Fibroblast of mammary gland (primary cell): ENCODE data around the gene GLYR1.

Experiments used
- DNase-seq: peaks from one replicate; pipeline ENCODE4 v3.0.0-alpha.2; 2010; ENCODE audit warnings: low read depth
- H3K4me3 ChIP-seq: 2 replicates; pipeline ENCODE4 v1.5.1; 2011; ENCODE audit warnings: low read depth, mild to moderate bottlenecking, low read length, moderate library complexity; ENCODE audit not compliant: control insufficient read depth
- TF ChIP-seq, protein P1 (sequence below): conservative IDR thresholded peaks from 2 replicates; pipeline ENCODE4 v1.5.1; 2011; ENCODE audit warnings: low read depth, low read length, inconsistent platforms; ENCODE audit not compliant: control insufficient read depth, insufficient read depth

The GLYR1 gene

GRCh38 chr16:4762205-4762604, 84.9 kb downstream of the GLYR1 start:
- no peak for DNase-seq
- TF ChIP-seq, protein P1, sequence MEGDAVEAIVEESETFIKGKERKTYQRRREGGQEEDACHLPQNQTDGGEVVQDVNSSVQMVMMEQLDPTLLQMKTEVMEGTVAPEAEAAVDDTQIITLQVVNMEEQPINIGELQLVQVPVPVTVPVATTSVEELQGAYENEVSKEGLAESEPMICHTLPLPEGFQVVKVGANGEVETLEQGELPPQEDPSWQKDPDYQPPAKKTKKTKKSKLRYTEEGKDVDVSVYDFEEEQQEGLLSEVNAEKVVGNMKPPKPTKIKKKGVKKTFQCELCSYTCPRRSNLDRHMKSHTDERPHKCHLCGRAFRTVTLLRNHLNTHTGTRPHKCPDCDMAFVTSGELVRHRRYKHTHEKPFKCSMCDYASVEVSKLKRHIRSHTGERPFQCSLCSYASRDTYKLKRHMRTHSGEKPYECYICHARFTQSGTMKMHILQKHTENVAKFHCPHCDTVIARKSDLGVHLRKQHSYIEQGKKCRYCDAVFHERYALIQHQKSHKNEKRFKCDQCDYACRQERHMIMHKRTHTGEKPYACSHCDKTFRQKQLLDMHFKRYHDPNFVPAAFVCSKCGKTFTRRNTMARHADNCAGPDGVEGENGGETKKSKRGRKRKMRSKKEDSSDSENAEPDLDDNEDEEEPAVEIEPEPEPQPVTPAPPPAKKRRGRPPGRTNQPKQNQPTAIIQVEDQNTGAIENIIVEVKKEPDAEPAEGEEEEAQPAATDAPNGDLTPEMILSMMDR: no peak
- H3K4me3 ChIP-seq: no peak overlapping the region

GRCh38 chr16:4760221-4760910, 86.7 kb downstream of the GLYR1 start:
- TF ChIP-seq, protein P1: no peak
- DNase-seq: no peak

GRCh38 chr16:4755687-4756086, 91.4 kb downstream of the GLYR1 start:
- H3K4me3 ChIP-seq: no peak overlapping the region
- DNase-seq: no peak
- TF ChIP-seq, protein P1: no peak

More at GRCh38 chr16:4760221-4760910, 86.7 kb downstream of the GLYR1 start:
- no peak overlapping the region for H3K4me3 ChIP-seq

- TF ChIP-seq, protein P1: no peak
- DNase-seq: no peak
- H3K4me3 ChIP-seq: no peak overlapping the region
Measured at GRCh38 chr16:4754865-4755264, 92.2 kb downstream of the GLYR1 start.

DNA sequence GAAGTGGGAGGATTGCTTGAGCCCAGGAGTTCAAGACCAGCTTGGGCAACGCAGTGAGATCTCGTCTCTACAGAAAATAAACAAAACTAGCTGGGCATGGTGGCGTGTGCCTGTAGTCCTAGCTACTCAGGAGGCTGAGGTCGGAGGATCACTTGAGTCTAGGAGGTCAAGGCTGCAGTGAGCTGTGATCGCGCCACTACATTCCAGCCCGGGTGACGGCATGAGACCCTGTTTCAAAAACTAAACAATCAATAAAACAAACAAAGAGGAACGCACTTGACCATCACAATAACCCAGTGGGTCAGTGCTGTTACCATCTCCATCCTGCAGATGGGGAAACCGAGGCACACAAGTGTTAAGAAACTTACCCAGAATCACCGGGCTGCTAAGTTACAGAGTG, 93.9 kb downstream of the GLYR1 start:
- no peak overlapping the region for H3K4me3 ChIP-seq
- no peak for DNase-seq
- TF ChIP-seq, protein P1: no peak
